ENCODE results near the gene KCTD14. TPM values are rescaled to one million over a fixed set of nuclear protein-coding genes. Genes with fewer than 3 reads are reported as not detected.

Gene KCTD14
- total and polyA plus RNA-seq, 9 of the 15 experiments (the other 6 are each of a cell fraction or from before 2014, with no cell fraction given): 0.04 to 0.30 (median 0.11) TPM; not detected in 2

- H3K4me2 ChIP-seq (ENCODE audit: insufficient read depth, low read length): no peak overlapping the region
- ChIA-PET POLR2A (interaction anchor here (1.8 to 2.1 kb wide), 2 partner anchors 12 kb away, joined by 7 to 12 read pairs; partner anchors contain the start of gene NDUFC2), CTCF (ENCODE audit: low intra/inter-chr PET ratio) (no interaction called here)
- no peaks in the 10 kb centered on the region for H4K20me1 ChIP-seq (replicated peaks; ENCODE audit: control insufficient read depth, insufficient read depth, low read length)
- no peak for FAIRE-seq
- in situ Hi-C loops (cut with MboI) (no loop called here), intact Hi-C loops (cut with micrococcal nuclease) (no loop called here)
- peaks cover 7 to 15% of the 10 kb centered on the region in 2 experiments for H3K4me1 ChIP-seq (replicated peaks in 1 of 2; ENCODE audit: control insufficient read depth in 2 of 2, insufficient read depth in 2 of 2, low read length in 2 of 2)
- peaks cover 7% of the 10 kb centered on the region; the same call in 2 of the 3 replicates for H3K79me2 ChIP-seq (ENCODE audit: control insufficient read depth, insufficient read depth, low read length)
- ATAC-seq: no peak
- no peaks in the 10 kb centered on the region for H3K9me3 ChIP-seq (replicated peaks; ENCODE audit: control insufficient read depth, insufficient read depth, low read depth, low read length)
- no peak overlapping the region for H3K27ac ChIP-seq (ENCODE audit: extremely low read depth, low read depth, low read length)
- no TSS peak for BruUV-seq (replicated peaks)
- H3K27me3 ChIP-seq (ENCODE audit: control insufficient read depth in 2 of 2, insufficient read depth in 2 of 2, low read length in 2 of 2): no peaks in the 10 kb centered on the region
- H3K4me3 ChIP-seq: no peak overlapping the region
- WGBS (ENCODE audit: insufficient coverage, low coverage, missing lambda C conversion rate): 79% methylated on average over 2 of the region's 2 CpGs
- peaks cover 39% of the 10 kb centered on the region for H3K36me3 ChIP-seq (ENCODE audit: control insufficient read depth, insufficient read depth, low read length)
- no peaks in the 10 kb centered on the region for H3K9me1 ChIP-seq (ENCODE audit: control insufficient read depth, insufficient read depth, low read length)
- no peak overlapping the region for H2AFZ ChIP-seq (ENCODE audit: low read depth, low read length)
- no peak for DNase-seq (ENCODE audit: extremely low read depth in 1 of 4, low spot score in 3 of 4)
- no peak overlapping the region for H3K9ac ChIP-seq (ENCODE audit: insufficient read depth in 1 of 2, low read depth in 2 of 2, low read length in 2 of 2)
- TF ChIP-seq ZNF121 (CRISPR knock-in tag; conservative IDR thresholded peaks at IDR 0.05): no peak
- no peak for TF ChIP-seq CREB3L1 (IDR thresholded peaks at IDR 0.05; ENCODE audit: borderline replicate concordance, low read depth)
- no peak for TF ChIP-seq EWSR1 (IDR thresholded peaks at IDR 0.05; ENCODE audit: borderline replicate concordance, low read depth, partially characterized antibody)
- no peak for TF ChIP-seq SIN3B (IDR thresholded peaks at IDR 0.05; ENCODE audit: low read depth)
- TF ChIP-seq CTCFL (IDR thresholded peaks at IDR 0.05; ENCODE audit: borderline replicate concordance, insufficient read depth, low read depth, low read length, poor library complexity, severe bottlenecking): no peak
- TF ChIP-seq ARID3A (IDR thresholded peaks at IDR 0.05; ENCODE audit: borderline replicate concordance, low read depth, low read length): no peak
- no peak for TF ChIP-seq PPARD (CRISPR knock-in tag; IDR thresholded peaks at IDR 0.05)
These were observed 43.4 kb upstream of the KCTD14 start for GRCh38 chr11:78066471-78066870.
